Stimulated activated CD4-positive, alpha-beta T cell treated with anti-CD3 and anti-CD28 coated beads, Interleukin-4, amount 100 ng/mL, for 1 hour (primary cell): ENCODE measurements around the gene SLC6A7.

Source experiments
- DNase-seq: peaks from one replicate; pipeline ENCODE4 v3.0.0-alpha.2; 2020

Gene SLC6A7

DNA sequence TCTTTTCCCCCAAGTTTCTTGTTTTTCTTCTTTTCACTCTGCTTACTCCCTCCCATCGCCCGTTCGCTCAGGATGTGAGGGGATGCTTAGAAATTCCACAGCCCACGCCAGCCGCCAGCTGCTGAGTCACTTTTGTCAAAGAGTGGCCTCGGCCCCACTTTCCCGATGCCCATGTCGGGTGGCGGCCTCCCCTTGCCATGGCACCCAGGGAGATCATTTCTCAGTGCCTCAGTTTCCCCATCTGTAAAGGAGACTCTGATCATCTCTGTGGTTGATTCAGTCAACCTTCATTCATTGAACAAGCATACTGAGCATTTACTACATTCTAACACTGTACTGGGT lies 33.9 kb upstream of the SLC6A7 start:
- DNase-seq = no peak

DNA sequence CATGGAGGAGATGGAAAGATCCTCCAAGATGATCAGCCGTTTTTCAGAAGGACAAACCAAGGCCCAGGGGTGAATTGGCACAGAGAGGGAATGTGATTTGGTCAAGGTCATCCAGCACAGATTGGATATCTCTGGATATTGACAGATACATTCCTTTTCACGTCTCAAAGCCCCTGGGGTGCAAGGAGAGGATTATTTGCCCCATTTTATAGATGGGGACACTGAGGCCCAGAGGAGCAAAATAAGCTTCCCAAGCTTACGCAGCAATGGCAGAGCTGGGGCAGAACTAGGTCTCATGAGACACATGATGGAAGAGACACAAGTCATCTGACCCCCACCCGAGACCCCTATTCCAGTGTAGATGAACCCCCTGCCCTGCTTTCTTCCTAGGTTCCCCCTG lies 33.3 kb upstream of the SLC6A7 start:
- DNase-seq = no peak

DNA sequence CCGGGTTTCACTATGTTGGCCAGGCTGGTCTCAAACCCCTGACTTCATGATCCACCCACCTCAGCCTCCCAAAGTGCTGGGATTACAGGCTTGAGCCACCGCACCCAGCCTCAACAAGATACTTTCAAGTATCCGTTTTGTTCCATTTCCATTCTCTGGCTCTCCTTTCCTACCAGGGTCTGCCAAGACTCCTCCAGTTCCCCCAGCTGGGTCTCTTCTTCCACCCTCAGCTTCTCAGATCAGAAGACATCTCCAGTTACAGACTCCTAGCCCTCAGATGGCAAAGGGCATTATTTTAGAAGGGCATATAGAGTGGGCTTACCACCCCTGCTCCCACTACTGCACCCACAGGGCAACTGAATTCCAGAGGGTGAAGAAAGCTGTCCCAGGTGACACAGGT lies 32.7 kb upstream of the SLC6A7 start:
- DNase-seq = no peak

DNA sequence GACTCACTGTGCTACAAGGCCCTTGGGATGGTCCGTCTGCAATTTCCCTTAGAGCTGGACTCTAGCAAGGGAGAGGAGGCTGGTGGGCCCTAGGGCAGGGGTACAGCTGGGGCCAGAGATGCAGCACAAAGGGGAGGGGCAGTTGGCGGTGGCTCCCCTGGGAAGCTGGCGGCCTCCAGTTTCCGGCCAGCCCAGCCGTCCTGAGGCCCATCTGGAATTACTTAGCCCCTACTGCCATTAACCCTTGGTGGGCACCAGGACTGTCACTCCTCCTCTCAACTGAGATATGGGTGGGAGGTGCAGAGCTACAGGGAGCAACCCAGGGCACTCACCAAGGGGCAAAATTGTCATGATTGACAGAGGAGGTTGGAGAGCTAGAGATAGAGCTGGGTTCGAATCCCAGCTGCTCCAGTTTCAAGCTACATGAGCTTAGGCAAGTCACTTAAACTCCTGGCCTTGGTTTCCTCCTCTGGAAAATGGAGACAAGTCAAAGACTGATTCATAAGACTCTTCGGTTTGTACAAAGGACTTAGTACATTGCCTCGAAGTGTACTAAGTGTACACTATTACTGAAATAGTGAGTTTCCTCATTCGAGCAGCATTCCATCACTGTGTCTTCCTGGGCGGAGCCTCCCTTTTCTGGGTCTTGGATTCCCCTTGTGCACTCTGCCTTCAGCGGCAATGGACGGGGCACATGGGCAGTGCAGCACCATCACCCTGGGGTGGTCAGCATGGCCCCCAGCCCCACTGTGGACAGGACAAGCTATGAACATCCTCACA lies 31.5 kb upstream of the SLC6A7 start:
- no peak for DNase-seq

DNA sequence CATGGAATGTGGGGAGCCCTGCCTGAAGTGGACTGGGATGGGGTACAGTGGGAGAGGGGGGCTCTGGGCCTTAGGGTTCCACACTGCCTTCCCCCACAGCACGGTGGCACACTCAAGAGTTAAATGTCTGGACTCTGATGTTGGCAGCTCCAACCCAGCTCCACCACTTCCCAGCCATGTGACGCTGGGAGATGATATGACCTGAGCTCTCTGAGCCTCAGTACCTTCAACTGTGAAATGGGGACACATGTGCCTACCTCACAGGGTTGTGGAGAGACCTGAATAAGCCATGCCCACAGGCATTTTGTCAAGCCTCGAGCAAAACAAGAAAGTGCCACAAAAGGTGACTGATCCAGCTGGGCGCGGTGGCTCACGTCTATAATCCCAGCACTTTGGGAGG lies 30.8 kb upstream of the SLC6A7 start:
- DNase-seq = no peak

DNA sequence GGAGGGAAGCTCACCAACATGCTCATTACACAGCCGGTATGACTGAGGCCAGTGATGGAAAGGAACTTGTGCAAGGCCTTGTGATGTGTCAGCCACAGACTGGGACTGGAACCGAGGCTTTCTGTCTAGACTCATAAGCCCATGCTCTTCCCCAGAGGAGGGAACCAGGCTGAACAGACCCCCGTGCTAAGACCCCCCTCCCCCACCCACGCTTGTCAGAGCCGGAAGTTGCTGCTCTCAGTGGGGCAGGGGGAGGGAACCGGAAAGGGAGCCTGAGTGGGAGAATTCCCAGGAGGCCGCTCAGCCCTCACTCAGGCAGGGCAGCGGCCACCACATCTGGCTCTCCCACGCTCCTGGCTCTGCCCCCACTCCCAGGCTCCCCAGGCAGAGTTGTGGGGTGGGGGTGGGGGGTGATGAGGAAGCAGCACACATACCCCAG lies 30.1 kb upstream of the SLC6A7 start:
- DNase-seq = no peak

DNA sequence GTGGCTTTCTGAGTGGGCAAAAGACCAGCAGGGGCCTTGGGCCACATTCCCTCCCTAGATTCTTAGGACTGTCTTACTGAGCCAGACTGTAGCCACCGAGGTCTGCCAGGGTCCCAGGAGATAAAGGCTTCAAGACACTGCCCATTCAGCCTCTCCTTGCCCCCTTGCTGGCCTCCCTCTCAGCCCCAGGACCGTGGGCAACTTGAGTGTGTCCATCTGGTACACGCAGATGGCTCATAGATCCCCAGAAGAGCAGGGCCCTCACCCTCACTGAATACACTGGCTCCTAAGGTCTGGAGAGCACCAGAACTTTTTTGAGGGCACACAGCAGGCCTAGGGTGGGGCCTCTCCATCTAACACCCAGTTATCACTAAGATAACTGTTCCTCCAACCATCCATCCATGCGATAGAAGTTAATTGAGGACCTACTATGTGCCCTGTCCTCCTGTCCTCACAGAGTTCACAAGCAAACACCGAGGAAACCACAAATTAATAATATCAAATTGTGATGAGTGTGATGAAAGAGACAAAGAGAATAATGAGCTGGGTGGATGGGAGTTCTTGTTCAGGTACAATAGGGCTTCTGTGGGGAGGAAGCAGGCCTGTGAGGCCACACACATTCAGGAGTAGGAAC lies 29.3 kb upstream of the SLC6A7 start:
- DNase-seq = no peak

DNA sequence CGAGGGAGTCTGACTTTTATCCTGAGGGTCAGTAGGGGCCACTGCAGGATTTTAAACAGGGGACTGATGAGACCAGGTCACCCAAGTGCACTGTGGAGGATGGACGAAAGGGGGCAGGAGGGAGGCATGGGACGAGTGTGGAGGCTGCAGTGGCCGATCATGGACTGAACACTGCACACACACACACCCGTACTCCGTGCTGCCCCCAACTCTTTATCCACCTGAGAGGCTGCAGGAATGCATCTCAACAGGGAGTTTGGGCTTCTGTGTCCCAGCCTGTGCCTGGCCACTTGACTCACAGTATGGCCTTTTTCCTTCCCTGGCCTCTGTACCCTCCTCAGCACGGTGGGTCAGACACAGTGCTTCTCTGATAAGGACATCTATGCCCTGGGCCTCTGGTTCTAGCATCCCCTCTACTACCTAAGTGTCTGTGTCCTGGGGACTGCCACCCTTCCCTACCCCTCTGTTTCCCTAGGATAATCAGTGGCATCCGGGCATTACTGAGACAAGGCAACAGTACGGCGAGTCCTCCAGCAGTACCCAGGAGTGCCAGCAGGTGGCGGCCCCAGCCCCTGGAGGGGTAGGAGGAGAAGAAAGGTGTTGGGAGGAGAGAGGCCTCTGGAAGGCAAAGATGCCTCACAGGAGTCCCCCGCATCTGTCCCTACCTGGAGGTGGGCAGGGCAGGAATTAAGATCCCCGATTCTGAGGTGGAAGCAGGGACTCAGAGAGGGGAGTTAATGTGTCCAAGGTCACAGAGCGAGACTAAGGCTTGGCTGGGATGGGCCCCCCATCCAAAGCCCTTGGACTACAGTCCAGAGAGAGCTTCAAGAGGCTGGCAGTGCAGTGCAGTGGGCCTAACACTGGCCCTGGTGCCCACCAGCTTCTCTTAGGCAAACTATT lies 28.4 kb upstream of the SLC6A7 start:
- DNase-seq = peak; percentile 78

DNA sequence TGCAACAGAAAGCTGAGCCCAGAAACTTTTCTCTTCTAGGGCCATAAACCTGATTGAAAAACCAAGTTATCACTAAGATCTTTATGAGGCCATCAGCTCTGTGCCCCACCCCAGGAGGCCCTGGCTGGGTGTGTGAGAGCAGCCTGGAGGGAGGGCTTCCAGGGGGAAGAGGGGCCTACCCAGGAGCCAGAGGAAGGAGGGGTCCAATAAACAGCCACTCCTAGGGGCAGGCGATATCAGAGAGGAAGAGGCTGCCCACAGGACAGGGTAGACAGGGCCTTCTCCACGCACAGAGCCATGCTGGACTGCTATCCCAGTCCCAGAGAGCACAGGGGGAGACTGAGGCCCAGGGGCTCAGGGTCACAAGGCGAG lies 27.7 kb upstream of the SLC6A7 start:
- no peak for DNase-seq

DNA sequence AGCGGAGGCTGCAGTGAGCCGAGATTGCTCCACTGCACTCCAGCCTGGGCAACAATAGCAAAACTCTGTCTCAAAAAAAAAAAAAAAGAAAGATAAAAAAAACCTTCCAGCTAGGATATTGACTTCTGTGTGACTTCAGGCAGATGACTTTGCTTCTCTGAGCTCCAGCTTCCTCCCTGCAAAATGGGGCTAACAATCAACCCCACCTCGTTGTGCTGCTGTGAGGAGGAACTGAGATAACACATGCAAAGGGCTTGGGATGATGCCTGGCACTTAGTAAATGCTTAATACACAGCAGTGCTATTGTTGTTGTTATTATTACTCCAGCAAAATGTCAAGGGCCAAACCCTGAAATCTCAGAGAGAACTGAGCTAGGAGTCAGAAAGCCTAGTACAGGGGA lies 26.8 kb upstream of the SLC6A7 start:
- DNase-seq = no peak

DNA sequence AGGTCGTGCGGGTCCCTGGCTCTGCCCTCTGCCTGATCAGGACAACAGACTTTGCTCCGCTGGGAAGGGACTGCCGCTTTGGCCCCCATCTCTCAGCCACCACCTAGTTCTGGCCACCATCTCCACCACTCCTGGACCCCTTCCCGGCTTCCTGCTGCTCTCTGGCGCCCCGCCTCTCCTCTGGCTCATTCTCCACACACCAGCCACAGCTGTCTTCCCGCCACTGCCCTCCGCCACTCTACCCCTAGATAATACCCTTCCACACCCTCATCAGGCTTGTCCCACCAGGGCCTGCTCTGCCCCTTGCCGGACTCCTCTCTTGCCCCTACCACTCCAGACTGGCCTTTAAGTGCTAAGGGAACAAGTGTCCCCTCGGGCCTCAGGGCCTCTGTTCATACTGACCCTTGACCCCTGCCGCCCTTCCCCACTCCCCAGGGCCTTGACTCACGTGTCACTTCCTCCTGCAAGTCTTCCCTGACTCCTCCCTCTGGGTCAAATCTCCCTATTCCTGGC lies 26.3 kb upstream of the SLC6A7 start:
- DNase-seq = no peak

DNA sequence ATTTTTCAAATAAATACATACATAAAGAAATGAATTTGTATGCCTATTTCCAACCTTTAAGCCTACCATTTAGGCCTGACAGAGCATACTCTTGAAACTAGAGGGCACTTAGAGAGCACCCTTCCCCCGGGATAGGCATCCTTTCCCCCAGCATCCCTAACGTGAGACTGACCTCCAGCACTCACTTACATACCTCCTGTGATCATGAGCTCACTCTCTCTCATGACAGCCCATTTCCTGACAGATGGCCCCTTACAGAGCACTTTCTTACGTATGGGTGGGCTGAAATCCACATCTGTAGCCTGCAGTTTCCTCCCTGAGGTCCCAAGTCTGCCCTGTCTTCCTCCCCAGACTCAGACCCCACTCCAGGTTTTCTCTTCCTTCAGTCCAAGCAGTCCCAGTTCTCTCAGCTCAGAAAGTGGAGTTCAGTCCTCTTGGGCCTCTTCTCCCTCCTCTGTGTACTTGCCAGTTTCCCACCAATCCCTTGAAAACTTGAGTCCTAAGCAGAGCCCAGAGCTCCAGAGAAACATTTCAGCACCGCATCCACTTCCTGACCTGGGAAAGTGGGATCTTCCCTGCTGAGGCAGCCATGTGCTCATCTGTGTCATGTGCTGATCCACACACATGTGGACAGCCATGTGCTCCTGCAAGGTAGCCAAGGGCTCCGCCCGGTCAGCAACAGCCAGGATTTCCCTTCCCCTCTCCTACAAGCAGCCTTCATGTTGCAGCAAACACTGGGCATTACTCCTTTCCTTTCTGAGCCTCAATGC lies 25.5 kb upstream of the SLC6A7 start:
- DNase-seq = no peak

DNA sequence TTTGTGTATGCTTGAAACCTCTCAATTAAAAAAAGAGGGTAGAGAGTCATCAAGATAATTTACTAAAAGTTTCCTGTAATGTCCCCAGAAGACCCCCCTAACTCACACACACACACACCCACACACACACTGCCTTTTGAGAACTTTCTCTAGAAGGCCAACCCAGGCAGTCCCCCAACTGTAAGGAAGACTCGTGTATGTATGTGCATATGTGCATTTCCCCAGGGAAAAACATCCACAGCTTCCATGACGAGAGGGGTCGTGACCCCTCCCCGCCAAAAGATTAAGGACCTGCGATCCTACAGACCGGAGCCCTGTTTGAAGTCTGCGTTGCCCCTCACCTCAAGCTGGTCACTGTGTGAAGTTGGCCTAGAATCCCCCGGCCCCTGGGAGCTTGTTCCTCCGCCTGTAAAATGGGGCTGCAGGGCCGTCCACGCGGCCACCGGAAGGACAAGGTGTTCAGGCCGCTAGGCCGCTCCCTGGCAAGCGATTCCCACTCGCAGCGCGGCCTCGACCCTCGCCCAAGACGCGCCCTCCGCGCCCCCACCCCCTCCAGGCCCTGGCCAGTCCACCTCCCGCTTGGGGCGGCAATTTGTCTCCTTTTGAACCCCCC lies 23.7 kb upstream of the SLC6A7 start:
- DNase-seq = no peak

DNA sequence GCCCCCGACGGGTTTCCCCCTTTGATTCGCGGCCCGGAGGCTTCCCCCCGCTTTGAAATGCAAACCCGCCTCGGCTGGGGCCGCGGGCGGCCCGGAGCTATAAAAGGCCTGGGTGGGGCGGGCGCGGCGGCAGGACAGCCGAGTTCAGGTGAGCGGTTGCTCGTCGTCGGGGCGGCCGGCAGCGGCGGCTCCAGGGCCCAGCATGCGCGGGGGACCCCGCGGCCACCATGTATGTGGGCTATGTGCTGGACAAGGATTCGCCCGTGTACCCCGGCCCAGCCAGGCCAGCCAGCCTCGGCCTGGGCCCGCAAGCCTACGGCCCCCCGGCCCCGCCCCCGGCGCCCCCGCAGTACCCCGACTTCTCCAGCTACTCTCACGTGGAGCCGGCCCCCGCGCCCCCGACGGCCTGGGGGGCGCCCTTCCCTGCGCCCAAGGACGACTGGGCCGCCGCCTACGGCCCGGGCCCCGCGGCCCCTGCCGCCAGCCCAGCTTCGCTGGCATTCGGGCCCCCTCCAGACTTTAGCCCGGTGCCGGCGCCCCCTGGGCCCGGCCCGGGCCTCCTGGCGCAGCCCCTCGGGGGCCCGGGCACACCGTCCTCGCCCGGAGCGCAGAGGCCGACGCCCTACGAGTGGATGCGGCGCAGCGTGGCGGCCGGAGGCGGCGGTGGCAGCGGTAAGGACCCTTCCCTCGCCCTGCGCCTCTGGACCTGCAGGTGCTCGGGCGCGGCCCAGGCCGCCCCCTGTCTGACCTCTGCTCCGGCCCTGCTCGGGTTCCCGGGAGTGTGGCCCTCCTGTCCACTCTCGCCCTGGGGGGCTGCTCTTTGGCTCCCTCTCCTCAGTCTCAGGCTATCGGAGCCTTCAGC lies 23.0 kb upstream of the SLC6A7 start, which contains the start of gene CDX1:
Gene CDX1, plus strand, starts transcription at position 129 of the 862 bp plus-strand sequence. Its CDS starts 99 bp downstream, at position 228.
- DNase-seq = no peak

DNA sequence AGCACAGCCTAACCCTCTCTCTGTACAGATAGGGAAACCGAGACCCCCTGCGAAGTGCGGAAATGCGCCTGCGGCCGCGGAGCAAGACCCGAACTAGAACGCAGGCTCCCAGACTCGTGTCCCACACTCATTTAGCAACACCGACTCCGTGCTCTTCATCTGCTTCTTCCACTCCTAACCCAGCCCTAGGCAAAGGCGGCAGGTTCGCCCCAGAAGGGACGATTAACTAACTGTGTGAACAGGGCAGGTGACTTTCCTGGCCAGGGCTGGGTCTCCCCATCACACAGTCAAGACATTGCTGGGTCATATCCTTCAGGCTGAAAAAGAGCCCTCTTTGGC lies 22.4 kb upstream of the SLC6A7 start:
- DNase-seq = no peak

DNA sequence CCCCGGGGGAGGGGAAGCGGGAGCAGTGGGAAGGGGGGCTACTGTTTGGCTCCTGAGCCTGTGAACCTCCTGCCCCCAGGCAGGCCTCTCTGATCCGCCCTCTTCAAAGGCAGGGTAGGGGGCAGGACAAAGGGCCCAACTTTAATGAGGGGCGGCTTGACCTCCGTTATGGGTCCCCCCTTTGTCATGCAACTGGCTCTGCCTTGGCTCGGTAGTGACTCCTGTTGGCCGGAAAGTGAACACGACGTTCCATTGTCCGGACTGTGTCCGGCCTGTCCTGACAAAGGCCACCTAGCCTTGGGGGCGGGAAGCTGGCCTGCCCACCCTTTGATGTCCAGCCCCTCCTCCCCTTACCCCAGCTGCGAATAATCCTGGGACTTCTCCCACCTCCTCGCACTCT lies 22.0 kb upstream of the SLC6A7 start:
- no peak for DNase-seq

DNA sequence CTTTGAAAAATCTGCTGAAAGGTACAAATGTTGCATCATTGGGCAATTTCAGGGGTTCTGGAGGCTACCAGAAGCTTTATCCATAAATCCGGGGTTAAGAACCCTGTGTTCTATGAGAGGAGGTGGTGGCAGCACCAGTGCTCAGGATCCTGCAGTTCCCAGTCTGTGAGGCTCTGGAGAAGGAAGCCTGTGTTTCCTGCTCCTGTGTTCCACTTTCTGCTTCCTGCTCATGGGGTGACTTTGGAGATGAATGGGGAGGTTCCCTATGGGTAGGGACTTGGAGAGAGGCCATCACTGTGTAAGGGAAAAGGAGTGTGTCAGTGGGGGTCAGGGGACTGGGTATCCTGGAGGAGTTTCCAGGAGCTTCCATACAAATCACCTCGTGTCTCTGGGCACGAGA lies 21.0 kb upstream of the SLC6A7 start:
- no peak for DNase-seq

DNA sequence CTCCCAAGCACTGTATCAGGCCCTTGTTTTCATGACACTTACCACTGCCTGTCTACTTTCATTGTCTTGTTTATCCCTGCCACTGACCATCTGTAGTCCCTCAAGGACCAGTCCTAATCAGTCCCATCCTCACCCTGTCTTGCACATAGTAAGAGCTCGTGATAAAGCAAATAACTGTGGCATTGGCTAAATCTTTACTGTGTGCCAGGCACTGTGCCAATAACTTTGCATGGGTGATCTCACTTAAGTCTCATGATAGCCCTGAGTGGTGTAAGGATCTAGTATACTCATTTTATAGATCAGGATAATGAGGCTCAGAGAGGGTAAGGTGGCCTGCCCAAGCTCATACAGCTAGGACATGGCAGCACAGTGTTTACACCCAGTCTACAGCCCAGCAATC lies 17.7 kb upstream of the SLC6A7 start:
- DNase-seq = no peak

DNA sequence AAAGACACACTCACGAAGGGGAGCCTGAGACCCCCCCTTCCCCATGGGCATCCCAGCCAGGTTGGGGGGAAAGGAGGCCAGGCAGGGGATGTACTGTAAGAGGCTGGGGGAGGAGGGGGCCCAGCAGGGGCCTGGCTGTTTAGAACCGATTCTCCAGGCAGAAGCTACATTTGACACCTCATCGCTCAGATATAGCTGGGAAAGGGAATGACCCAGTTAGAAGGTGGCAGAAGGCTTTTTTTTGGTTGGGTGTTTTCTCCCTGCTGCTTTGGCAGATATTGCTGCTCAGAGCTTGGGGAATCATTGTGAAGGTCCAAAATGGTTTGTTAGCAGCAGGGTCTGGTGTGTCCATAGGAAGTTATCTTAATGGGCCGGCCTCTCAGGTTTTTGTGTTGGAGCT lies 17.3 kb upstream of the SLC6A7 start:
- no peak for DNase-seq

DNA sequence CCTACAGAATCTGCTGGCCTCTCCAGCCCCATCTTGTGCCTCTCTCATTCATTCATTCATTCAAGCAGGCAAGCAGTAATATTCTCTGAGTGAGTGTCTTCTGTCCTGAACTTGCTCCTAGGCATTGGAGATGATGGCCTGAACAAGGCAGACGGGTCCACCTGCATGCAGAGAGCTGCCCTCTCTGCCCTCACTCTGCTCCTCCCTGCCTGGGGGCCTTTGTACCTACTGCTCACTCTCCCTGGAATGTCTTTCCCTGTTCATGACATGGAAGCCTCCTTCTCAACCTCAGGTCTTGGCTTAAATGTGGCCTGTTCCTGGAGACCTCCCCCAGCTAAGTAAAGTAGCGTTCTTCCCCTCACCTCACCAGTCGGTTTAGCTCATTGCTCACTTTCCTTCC lies 16.7 kb upstream of the SLC6A7 start:
- no peak for DNase-seq

DNA sequence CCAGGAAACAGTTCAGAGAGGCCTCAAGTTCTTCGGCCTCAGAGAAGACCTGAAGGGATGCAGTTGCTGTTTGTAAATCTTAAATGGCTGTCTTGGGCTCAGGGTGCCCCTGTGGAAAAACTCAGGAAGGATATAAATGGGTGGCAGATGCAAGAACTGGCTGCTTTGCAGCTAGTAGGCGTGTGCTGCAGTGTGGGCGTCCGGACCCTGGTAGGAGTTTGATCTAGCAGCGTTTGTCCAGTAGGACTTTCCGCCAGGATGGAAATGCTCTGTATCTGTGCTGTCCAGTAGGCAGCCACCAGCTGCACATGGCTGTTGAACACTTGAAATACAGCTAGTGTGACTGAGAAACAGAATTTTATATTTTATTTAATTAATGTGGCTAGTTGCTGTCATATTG lies 15.6 kb upstream of the SLC6A7 start:
- no peak for DNase-seq

DNA sequence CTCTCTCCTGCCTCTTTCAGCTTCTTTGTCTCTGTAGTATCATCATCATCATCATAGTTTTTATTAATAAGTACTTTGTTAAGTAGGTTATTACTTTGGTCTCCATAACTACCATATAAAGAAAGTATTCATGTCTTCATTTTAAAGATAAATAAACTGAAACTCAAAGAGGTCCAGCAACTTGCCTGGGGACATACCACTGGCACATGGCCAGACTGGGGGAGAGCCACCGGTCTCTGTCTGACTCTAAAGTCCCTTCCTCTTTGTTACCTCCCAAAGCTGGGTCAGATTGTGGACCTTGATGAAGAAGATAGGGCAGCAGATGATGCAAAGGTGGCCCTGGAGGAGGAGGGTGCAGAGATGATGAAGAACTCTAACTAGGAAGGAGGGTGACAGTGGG lies 14.8 kb upstream of the SLC6A7 start:
- DNase-seq = no peak
